Measurements from ENCODE around the gene CARNS1. TPM values are rescaled to one million over a fixed set of nuclear protein-coding genes. Genes with fewer than 3 reads are reported as not detected.
A peak's percentile ranks its signal among the peaks of the same experiment; 100 is the strongest.

Gene CARNS1
- total and polyA plus RNA-seq, 10 of the 15 experiments (the other 5 are each of a cell fraction or from before 2014, with no cell fraction given): 0.02 to 0.14 (median 0.10) TPM; not detected in 3

GRCh38 chr11:67382276-67383136 lies 33.0 kb upstream of the CARNS1 start:
- Histone ChIP-seq H4K20me1 (ENCODE audit: control insufficient read depth, insufficient read depth) (no peaks in the 10 kb centered on the region), H3K27me3 (replicated peaks in 1 of 2; ENCODE audit: control insufficient read depth in 2 of 2, insufficient read depth in 2 of 2, low read length in 1 of 2) (peaks cover 0 to 3% of the 10 kb centered on the region in 2 experiments; a peak in 2 of 4 replicates), H3K36me3 (ENCODE audit: control insufficient read depth in 2 of 2, insufficient read depth in 2 of 2, low read length in 1 of 2) (no peaks in the 10 kb centered on the region), H3K27ac (ENCODE audit: control insufficient read depth, insufficient read depth) (no peak overlapping the region), H3K4me2 (ENCODE audit: control insufficient read depth, insufficient read depth) (no peak overlapping the region), H3K9ac (ENCODE audit: control insufficient read depth, insufficient read depth, low read length) (no peak overlapping the region), H3K79me2 (ENCODE audit: control insufficient read depth, insufficient read depth, low read length) (no peaks in the 10 kb centered on the region), H2AFZ (ENCODE audit: control insufficient read depth, low read depth, low read length) (peak overlapping the region; percentile 35), H3K9me3 (replicated peaks; ENCODE audit: control insufficient read depth, insufficient read depth, low read length) (no peaks in the 10 kb centered on the region), H3K4me3 (no peak overlapping the region), H3K4me1 (ENCODE audit: control insufficient read depth, insufficient read depth, low read length) (peaks cover 19% of the 10 kb centered on the region)
- ChIA-PET SMC1A (ENCODE audit: uncharacterized antibody, unreplicated experiment) (interaction anchor here (0.6 to 21.3 kb wide), 21 partner anchors 8 to 549 kb away, joined by 3 to 646 read pairs (median 4); partner anchors contain the start of genes ANKRD13D, CLCF1, POLD4 and TBC1D10C), RAD21 (ENCODE audit: unreplicated experiment) (interaction anchor here (0.8 to 15.0 kb wide), 26 partner anchors 9 to 301 kb away, joined by 3 to 525 read pairs (median 6); partner anchors contain the start of genes PITPNM1, POLD4, PPP1CA and RAD9A), POLR2A (interaction anchor here (0.6 to 8.4 kb wide), 13 partner anchors 9 to 517 kb away, joined by 3 to 183 read pairs (median 4); partner anchors contain the start of genes CLCF1, POLD4, PPP1CA and RAD9A), CTCF (interaction anchor here (0.5 to 25.5 kb wide), 35 partner anchors 9 to 328 kb away, joined by 3 to 1301 read pairs (median 5); partner anchors contain the start of genes AIP, ANKRD13D, CLCF1 and GRK2)
- no TSS peak for BruUV-seq (replicated peaks)
- in situ Hi-C loops (cut with MboI): loop anchor here (5.0 kb wide), 1 partner anchor 120 kb away; no protein-coding TSS in a partner anchor
- ATAC-seq (peak; percentile 93), FAIRE-seq (peak; percentile 95), DNase-seq (ENCODE audit: low read depth, low spot score) (no peak)
- 41% methylated on average over 16 of the region's 16 CpGs for WGBS (ENCODE audit: insufficient coverage, insufficient replicate concordance, low lambda C conversion rate, missing lambda C conversion rate)
- intact Hi-C loops (cut with micrococcal nuclease; ENCODE audit: unreplicated experiment): loop anchor here (1.0 to 2.0 kb wide), 4 partner anchors 25 to 120 kb away; no protein-coding TSS in a partner anchor
- TF ChIP-seq POLR2AphosphoS5 (IDR thresholded peaks at IDR 0.05; ENCODE audit: low read length) (no peak), HDGF (IDR thresholded peaks at IDR 0.05) (0 out of 2 replicates have a peak, but pooled peaks have one; percentile 53), SREBF2 (IDR thresholded peaks at IDR 0.05; ENCODE audit: low read length) (no peak), USF2 (IDR thresholded peaks at IDR 0.05; ENCODE audit: borderline replicate concordance, low read depth, low read length) (no peak), DPF2 (IDR thresholded peaks at IDR 0.05) (no peak), ZNF592 (IDR thresholded peaks at IDR 0.05) (no peak), POU2F2 (IDR thresholded peaks at IDR 0.05; ENCODE audit: borderline replicate concordance, low read depth, low read length) (peak; percentile 57; the same call in 2 of the 3 replicates), TCF7 (IDR thresholded peaks at IDR 0.05; ENCODE audit: borderline replicate concordance) (no peak), RELA (IDR thresholded peaks at IDR 0.05; ENCODE audit: borderline replicate concordance, partially characterized antibody) (no peak), ESRRA (IDR thresholded peaks at IDR 0.05; ENCODE audit: low read length) (no peak), ZBED1 (IDR thresholded peaks at IDR 0.05; ENCODE audit: borderline replicate concordance) (no peak)
- TF ChIP-seq, protein P1, sequence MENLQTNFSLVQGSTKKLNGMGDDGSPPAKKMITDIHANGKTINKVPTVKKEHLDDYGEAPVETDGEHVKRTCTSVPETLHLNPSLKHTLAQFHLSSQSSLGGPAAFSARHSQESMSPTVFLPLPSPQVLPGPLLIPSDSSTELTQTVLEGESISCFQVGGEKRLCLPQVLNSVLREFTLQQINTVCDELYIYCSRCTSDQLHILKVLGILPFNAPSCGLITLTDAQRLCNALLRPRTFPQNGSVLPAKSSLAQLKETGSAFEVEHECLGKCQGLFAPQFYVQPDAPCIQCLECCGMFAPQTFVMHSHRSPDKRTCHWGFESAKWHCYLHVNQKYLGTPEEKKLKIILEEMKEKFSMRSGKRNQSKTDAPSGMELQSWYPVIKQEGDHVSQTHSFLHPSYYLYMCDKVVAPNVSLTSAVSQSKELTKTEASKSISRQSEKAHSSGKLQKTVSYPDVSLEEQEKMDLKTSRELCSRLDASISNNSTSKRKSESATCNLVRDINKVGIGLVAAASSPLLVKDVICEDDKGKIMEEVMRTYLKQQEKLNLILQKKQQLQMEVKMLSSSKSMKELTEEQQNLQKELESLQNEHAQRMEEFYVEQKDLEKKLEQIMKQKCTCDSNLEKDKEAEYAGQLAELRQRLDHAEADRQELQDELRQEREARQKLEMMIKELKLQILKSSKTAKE (IDR thresholded peaks at IDR 0.05; ENCODE audit: low read depth, poor library complexity, severe bottlenecking): no peak
